Loucy (cell line): ENCODE results near the gene PSMD2.
A peak's percentile ranks its signal among the peaks of the same experiment; 100 is the strongest.

ENCODE experiments used
- H2AFZ ChIP-seq: fragments of 200-600 bp; sonication (generic); 2 replicates; pipeline ENCODE4 v1.6.0; 2016; ENCODE audit warnings: antibody characterized with exemption, mild to moderate bottlenecking, low read length, moderate library complexity
- H3F3A ChIP-seq: fragments of 200-600 bp; 2 replicates; pipeline ENCODE4 v1.6.0; 2016; ENCODE audit warnings: antibody characterized with exemption, low read depth, mild to moderate bottlenecking
- H3K27me3 ChIP-seq: fragments of 200-600 bp; sonication (generic); 2 replicates; pipeline ENCODE4 v1.6.1; 2014; ENCODE audit warnings: low read length, mild to moderate bottlenecking; ENCODE audit not compliant: insufficient read depth, poor library complexity, severe bottlenecking
- H3K36me3 ChIP-seq: fragments of 200-600 bp; sonication (generic); 2 replicates; pipeline ENCODE4 v1.6.1; 2016; ENCODE audit warnings: low read length; ENCODE audit not compliant: insufficient read depth
- H3K4me1 ChIP-seq: fragments of 200-600 bp; sonication (generic); 2 replicates; pipeline ENCODE4 v1.5.1; 2014; ENCODE audit warnings: low read length, mild to moderate bottlenecking; ENCODE audit not compliant: insufficient read depth, poor library complexity, severe bottlenecking
- H3K4me2 ChIP-seq: fragments of 200-600 bp; sonication (generic); 2 replicates; pipeline ENCODE4 v1.6.0; 2014; ENCODE audit warnings: antibody characterized with exemption, low read length, low read depth, mild to moderate bottlenecking; ENCODE audit not compliant: poor library complexity, severe bottlenecking
- H3K4me3 ChIP-seq: fragments of 200-600 bp; sonication (generic); 2 replicates; pipeline ENCODE4 v1.5.1; 2014; ENCODE audit warnings: low read length, mild to moderate bottlenecking, mixed read lengths; ENCODE audit not compliant: poor library complexity, severe bottlenecking
- H3K79me2 ChIP-seq: fragments of 200-600 bp; sonication (generic); 2 replicates; pipeline ENCODE4 v1.6.1; 2014; ENCODE audit warnings: low read length; ENCODE audit not compliant: insufficient read depth
- H3K9ac ChIP-seq: fragments of 200-600 bp; sonication (generic); 2 replicates; pipeline ENCODE4 v1.6.0; 2014; ENCODE audit warnings: mild to moderate bottlenecking, low read depth, low read length, moderate library complexity; ENCODE audit not compliant: poor library complexity, severe bottlenecking
- H3K9me2 ChIP-seq: fragments of 200-600 bp; sonication (generic); replicated peaks from 2 replicates; pipeline ENCODE4 v1.6.1; 2016; ENCODE audit warnings: low read depth, low read length, mixed read lengths
- H3K9me3 ChIP-seq: fragments of 200-600 bp; sonication (generic); 2 replicates; pipeline ENCODE4 v1.6.1; 2014; ENCODE audit warnings: mild to moderate bottlenecking, antibody characterized with exemption, low read length, low read depth; ENCODE audit not compliant: insufficient read depth
- H4K20me1 ChIP-seq: fragments of 200-600 bp; sonication (generic); 2 replicates; pipeline ENCODE4 v1.6.0; 2014; ENCODE audit warnings: antibody characterized with exemption, low read length, mild to moderate bottlenecking; ENCODE audit not compliant: insufficient read depth, poor library complexity, severe bottlenecking
- EZH2phosphoT487 ChIP-seq: fragments of 200-600 bp; IDR thresholded peaks from 2 replicates; pipeline ENCODE4 v1.6.1; 2018; ENCODE audit warnings: antibody characterized with exemption, mild to moderate bottlenecking, moderate library complexity, borderline replicate concordance
- TF ChIP-seq, protein P1 (sequence below): fragments of 200-600 bp; sonication (generic); conservative IDR thresholded peaks from 2 replicates; pipeline ENCODE4 v1.5.1; 2014; ENCODE audit warnings: mild to moderate bottlenecking, antibody characterized with exemption, low read length

The PSMD2 gene

DNA sequence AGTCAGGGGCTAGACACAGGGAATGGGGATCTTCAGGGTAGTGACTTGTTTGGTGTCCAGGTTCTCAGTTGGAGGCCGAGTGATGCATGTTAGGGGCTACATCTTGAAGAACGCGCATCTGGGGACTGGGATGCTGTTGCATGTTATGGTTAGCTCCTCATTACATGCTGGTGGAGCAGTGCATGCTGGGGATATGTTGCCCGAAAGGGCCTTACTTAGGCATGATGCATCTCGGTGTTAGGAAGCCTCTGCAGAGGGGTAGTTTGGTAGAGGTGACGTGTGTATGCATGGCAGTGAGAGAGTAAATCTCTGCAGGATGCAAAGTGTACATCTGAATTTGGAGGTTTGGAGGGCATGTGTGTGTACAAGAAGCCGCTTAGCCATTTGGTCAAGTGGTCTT is 17.8 kb downstream of the PSMD2 start:
- H3K9me3 ChIP-seq: no peaks in the 10 kb centered on the region
- peaks cover 70% of the 10 kb centered on the region for H4K20me1 ChIP-seq
- H3K4me3 ChIP-seq: peak overlapping the region; percentile 100
- peaks cover 73% of the 10 kb centered on the region for H3K79me2 ChIP-seq
- H3K27me3 ChIP-seq: no peaks in the 10 kb centered on the region
- H3K4me1 ChIP-seq: peaks cover 29% of the 10 kb centered on the region
- H3F3A ChIP-seq: no peaks in the 10 kb centered on the region
- H2AFZ ChIP-seq: no peak overlapping the region
- no peaks in the 10 kb centered on the region for H3K9me2 ChIP-seq
- H3K9ac ChIP-seq: peak overlapping the region; percentile 98
- peaks cover 40% of the 10 kb centered on the region; the same call in 1 of the 2 replicates for H3K36me3 ChIP-seq
- H3K4me2 ChIP-seq: peak overlapping the region; percentile 99
- TF ChIP-seq, protein P1, sequence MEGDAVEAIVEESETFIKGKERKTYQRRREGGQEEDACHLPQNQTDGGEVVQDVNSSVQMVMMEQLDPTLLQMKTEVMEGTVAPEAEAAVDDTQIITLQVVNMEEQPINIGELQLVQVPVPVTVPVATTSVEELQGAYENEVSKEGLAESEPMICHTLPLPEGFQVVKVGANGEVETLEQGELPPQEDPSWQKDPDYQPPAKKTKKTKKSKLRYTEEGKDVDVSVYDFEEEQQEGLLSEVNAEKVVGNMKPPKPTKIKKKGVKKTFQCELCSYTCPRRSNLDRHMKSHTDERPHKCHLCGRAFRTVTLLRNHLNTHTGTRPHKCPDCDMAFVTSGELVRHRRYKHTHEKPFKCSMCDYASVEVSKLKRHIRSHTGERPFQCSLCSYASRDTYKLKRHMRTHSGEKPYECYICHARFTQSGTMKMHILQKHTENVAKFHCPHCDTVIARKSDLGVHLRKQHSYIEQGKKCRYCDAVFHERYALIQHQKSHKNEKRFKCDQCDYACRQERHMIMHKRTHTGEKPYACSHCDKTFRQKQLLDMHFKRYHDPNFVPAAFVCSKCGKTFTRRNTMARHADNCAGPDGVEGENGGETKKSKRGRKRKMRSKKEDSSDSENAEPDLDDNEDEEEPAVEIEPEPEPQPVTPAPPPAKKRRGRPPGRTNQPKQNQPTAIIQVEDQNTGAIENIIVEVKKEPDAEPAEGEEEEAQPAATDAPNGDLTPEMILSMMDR: no peak
- no peak for TF ChIP-seq EZH2phosphoT487

DNA sequence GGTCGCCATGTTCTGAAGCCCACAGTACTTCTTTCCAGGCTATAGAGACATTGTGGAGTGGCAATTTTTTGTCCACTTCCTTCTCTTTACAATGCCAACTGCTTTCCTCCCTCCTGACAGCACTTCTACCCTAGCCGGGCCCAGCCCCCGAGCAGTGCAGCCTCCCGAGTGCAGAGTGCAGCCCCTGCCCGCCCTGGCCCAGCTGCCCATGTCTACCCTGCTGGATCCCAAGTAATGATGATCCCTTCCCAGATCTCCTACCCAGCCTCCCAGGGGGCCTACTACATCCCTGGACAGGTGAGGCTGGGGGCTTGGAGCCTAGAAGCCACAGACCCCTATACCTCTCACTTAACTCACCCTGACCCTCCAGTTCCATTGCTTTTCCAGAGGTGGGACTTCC is 18.2 kb downstream of the PSMD2 start:
- peaks cover 74% of the 10 kb centered on the region for H4K20me1 ChIP-seq
- peaks cover 29% of the 10 kb centered on the region for H3K4me1 ChIP-seq
- peak overlapping the region; percentile 99 for H3K4me2 ChIP-seq
- no peaks in the 10 kb centered on the region for H3K27me3 ChIP-seq
- TF ChIP-seq EZH2phosphoT487: no peak
- TF ChIP-seq, protein P1: no peak
- H3K9ac ChIP-seq: peak overlapping the region; percentile 98
- peak overlapping the region; percentile 100 for H3K4me3 ChIP-seq
- no peaks in the 10 kb centered on the region for H3K9me2 ChIP-seq
- H3F3A ChIP-seq: no peaks in the 10 kb centered on the region
- no peak overlapping the region for H2AFZ ChIP-seq
- H3K79me2 ChIP-seq: peaks cover 76% of the 10 kb centered on the region
- peaks cover 44% of the 10 kb centered on the region for H3K36me3 ChIP-seq
- H3K9me3 ChIP-seq: no peaks in the 10 kb centered on the region

DNA sequence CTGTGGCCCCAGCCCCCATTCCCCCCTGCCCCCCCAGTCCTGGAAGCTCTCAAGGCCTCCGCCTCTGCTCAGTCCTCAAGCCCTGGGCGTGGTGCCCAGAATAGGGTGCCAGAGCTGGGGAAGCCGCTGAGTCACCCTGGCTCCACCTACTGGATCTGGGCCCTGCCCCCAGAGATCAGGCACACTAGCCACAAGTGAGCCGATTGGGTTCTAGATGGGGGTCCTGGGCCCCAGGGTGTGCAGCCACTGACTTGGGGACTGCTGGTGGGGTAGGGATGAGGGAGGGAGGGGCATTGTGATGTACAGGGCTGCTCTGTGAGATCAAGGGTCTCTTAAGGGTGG is 21.0 kb downstream of the PSMD2 start:
- Histone ChIP-seq H3K9me3 (no peaks in the 10 kb centered on the region), H3K9me2 (no peaks in the 10 kb centered on the region), H3K4me1 (peaks cover 29% of the 10 kb centered on the region), H3K9ac (no peak overlapping the region), H3F3A (no peaks in the 10 kb centered on the region), H3K4me2 (peak overlapping the region; percentile 11), H4K20me1 (peaks cover 88% of the 10 kb centered on the region), H2AFZ (no peak overlapping the region), H3K4me3 (no peak overlapping the region), H3K36me3 (peaks cover 73% of the 10 kb centered on the region), H3K79me2 (peaks cover 70% of the 10 kb centered on the region), H3K27me3 (no peaks in the 10 kb centered on the region)
- no peak for TF ChIP-seq EZH2phosphoT487
- TF ChIP-seq, protein P1: no peak
